MV-4-11 (cell line): ENCODE data around the gene CCSER1.
"Not testable (repeated sequence)": the region's sequence is repeated elsewhere in the genome, so short reads cannot be mapped to it uniquely, and the experiment has no call there.

ENCODE experiments used
- DNase-seq: peaks from one replicate; lab custom pipeline; 2025; lab: John Stamatoyannopoulos, UW

CCSER1 gene

GRCh38 chr4:90445380-90445779 lies 318.2 kb downstream of the CCSER1 start:
- no peak for DNase-seq

GRCh38 chr4:90449626-90450025 lies 322.4 kb downstream of the CCSER1 start:
- DNase-seq = no peak

- DNase-seq = no peak
Measured at GRCh38 chr4:90456891-90457290, 329.7 kb downstream of the CCSER1 start.

DNA sequence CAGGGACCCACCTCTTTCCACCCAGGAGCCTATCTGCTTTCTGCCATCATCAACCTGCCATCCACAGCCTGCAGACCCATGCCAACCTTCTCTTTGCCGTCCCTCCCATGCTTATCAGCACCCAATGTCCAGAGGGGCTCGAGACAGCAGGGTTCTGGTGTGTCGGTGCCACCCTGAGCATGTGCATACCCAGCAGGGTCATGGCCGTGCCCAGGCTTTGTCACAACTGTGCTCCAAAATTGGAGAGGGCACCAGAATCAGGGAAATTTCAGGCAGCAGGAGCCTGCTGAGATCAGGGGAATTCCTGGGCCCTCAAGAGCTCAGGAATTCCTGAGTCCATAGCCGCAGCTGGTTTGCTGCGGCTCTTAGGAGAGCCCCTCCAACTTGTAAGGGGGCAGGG lies 330.6 kb downstream of the CCSER1 start:
- DNase-seq = no peak

DNA sequence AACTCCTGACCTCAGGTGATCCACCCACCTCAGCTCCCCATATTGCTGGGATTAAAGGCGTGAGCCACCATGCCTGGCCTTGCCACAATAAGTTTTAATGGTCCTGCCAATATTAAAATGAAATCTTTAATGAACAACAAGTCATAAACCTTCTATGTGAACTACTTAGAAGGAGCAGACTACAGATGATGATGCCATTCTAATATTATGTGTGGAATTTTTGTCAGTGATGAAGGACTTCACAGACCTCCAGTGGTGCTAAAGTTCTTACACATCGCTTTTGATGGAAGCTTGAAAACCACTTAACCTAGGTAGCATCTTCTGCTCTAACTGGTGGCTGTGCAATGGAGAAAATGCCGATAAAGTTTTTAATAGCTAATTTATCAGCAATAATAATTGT lies 331.4 kb downstream of the CCSER1 start:
- DNase-seq = no peak

DNA sequence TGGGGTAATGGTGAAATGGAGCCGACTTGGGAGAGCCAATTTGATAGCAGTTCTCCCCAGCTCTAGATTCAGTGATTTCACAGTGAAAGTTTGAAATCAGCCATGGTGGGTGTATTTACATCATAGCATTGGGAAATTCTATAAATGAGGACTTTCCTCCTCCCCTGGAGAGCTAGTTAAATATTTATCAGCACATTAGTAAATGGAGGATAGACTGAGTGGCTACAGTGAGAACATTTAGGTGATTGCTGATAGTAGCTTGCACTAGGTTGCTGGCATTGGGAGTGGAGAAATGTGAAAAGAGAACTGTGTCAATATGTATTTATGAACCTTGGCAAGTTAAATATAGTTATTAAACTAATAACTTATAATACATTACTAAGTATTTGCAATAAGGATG lies 347.3 kb downstream of the CCSER1 start:
- DNase-seq = no peak

- DNase-seq = no peak
Measured at GRCh38 chr4:90476019-90476418, 348.8 kb downstream of the CCSER1 start.

DNA sequence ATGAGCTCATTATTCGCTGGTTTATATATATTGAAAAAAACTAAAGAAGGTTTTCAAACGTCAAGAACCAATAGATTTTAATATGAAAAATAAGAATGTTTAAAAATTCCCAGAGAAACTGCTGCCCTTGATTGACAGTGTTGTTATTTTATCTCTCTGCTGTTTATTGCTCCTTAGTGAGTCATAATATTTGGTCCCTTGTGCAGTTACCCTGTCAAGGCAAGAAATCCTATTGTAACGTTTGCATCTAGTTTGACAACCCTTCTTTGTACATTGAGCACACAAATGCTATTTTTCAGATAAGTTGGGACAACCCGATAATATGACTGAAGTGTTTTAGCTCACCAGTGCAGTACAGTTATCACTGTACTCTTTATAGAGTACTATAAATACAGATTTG lies 349.4 kb downstream of the CCSER1 start:
- DNase-seq = no peak

GRCh38 chr4:90484894-90485293 lies 357.7 kb downstream of the CCSER1 start:
- not testable (repeated sequence) for DNase-seq

GRCh38 chr4:90486346-90486745 lies 359.2 kb downstream of the CCSER1 start:
- no peak for DNase-seq

DNA sequence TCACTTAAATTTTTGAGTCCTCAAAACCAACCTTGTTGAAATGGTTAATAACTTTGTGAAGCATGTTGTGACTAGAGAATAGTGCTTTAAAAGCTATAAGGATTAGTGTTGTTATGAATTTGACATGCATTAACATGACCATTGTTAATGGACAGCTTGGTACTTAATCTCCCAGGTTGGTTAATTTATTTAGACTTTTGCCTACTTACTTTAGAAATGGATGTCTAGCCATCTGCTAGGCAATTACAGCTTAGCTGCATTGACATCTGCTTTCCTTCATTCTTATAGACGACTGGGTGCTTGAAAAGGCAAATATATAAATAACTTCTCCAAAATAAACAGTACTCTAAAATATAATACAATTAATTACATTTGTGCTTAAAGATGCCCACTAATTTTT lies 368.0 kb downstream of the CCSER1 start:
- no peak for DNase-seq

DNA sequence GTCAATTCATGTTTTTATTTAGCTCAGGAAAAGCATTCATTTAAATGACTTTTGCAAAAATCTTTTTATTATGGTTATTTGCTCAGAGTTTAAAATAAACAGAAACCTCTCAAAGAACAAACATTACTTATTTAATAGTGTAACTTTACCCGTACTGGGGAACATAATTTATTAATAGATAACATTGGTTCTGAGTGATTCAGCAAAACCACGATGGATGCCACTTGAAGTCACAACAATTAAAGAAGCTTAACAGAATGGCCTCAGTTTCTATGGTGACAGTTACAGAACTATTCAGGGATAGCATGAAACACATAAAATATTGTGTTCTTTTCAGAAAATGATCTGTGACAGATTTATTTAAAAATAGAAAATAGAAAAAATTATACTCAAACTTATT lies 368.7 kb downstream of the CCSER1 start:
- no peak for DNase-seq

DNA sequence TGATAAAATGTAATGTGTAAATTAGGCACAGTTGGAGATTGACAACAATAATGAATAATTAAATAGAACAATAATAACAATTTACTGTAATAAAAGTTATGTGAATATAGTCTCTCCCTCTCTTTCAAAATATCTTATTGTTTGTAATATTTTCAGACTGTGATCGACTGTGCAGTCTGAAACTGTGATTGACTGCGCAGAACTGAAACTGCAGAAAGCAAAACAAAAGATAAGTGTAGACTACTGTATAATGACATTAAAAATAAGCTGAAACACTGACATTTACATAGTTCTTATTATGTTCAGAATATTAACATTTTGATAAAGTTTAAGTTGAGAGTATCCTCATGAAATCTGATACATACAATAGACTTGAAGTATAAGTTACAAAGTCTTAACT lies 371.0 kb downstream of the CCSER1 start:
- no peak for DNase-seq

- no peak for DNase-seq
Measured at GRCh38 chr4:90503677-90504076, 376.5 kb downstream of the CCSER1 start.

- DNase-seq = no peak
Measured at GRCh38 chr4:90515191-90515590, 388.0 kb downstream of the CCSER1 start.

GRCh38 chr4:90528551-90528950 lies 401.4 kb downstream of the CCSER1 start:
- no peak for DNase-seq

DNA sequence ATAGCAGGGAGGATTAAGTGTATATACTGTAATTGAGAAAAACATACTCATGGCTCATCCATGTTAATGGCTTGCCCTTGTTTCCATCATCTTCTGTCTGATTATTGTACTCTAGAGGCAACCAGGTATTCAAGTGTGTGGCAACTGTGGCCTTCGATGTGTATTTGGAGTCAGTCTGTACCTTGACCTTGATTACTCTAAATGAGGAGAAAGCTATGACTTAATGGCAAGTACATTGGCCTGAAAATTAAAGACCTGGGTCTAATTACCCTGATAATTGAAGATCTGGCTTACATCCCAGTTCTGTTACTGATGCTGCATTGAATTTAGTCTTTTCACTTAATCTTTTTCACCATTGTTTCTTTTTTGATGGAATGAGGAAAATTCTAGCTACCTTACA lies 409.2 kb downstream of the CCSER1 start:
- DNase-seq = no peak

DNA sequence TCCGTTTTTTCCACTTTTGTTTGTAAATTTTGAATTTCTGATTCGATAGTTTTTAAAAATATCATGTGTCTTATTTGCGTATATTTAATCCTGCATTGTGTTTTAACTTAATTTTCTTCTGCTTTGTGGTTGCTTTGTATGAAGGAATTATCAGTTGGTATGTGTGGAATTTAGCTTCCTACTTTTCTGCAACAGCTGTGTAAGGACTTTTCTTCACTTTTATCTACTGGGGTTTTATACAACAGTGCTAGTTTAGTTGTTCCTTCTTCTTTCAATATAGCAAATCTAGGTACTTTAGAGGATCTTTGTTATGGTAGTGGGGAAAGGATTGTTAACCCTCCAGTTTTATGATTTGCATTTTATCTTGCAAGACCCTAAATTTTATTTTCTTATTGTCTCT lies 410.3 kb downstream of the CCSER1 start:
- no peak for DNase-seq

- DNase-seq = no peak
Measured at GRCh38 chr4:90540536-90540935, 413.3 kb downstream of the CCSER1 start.

- DNase-seq = no peak
Measured at GRCh38 chr4:90542216-90542615, 415.0 kb downstream of the CCSER1 start.

DNA sequence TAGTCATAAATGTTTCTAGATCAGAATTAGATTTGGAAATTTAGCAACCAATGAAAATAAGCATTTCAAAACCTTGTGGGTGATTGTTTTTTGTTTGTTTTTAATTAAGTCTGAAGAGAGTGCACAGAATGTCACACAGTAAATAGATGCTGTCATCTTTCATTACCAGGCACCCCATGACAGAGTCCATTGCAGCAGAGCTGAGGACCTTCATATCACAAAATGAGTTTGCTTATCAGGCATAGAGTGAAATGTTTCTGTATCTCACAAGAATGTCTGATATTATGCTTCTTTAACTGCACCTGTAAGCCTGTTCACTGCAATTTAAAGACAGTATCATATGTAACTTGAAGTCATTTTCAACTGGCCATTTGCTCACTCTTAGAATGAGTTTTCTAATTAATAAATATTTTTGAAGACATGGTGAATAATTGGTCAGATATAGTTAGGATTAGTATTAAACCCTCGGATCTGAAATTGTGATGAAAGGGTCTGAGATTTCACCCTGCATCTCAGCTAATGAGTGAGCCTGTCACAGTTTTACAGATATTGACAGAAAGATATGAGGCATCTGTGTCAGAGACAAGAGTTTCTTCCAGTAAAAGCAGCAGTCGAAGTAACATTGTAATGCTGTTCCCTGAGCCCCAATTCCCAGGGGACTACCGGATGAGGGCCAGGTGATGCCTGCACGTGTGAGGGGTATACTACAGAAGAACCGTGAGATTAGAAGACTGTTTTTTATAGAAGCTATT lies 416.4 kb downstream of the CCSER1 start:
- DNase-seq = no peak

GRCh38 chr4:90544532-90545045 lies 417.4 kb downstream of the CCSER1 start:
- DNase-seq = no peak

- DNase-seq = no peak
Measured at GRCh38 chr4:90545380-90545779, 418.2 kb downstream of the CCSER1 start.

DNA sequence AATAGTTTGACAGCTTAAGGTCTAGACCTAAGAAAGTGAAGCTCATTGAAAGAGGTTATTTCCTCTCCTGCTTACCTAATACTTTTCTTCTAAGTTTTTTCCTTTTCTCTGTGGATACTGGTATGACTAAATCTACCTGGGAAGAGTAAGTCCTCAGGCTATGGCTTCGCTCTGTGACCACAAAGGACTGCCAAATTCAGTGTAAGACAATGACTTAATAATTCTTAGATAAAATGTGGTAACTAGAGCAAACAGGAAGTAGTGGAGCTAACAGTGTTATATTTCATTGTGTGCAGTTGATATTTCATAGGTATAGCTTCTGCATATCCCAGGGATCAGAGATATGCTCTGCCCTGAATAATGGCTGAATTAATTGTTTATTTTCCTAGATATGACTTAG lies 418.9 kb downstream of the CCSER1 start:
- no peak for DNase-seq
